DMS79 (cell line): Measurements from ENCODE around the gene CNTNAP2.

Experiments
- DNase-seq: peaks from one replicate; lab custom pipeline; 2025; lab: John Stamatoyannopoulos, UW

The CNTNAP2 gene

GRCh38 chr7:147400221-147400689 is 1283.7 kb downstream of the CNTNAP2 start:
- DNase-seq, result no peak

GRCh38 chr7:147400925-147401324 is 1284.3 kb downstream of the CNTNAP2 start:
- DNase-seq, result no peak

- DNase-seq, result no peak
These were observed 1289.0 kb downstream of the CNTNAP2 start for GRCh38 chr7:147405621-147406020.

GRCh38 chr7:147406521-147407135 is 1290.0 kb downstream of the CNTNAP2 start:
- peak; percentile 58 for DNase-seq

- DNase-seq, result no peak
These were observed 1294.5 kb downstream of the CNTNAP2 start for GRCh38 chr7:147411096-147411495.

- no peak for DNase-seq
These were observed 1295.5 kb downstream of the CNTNAP2 start for GRCh38 chr7:147412109-147412508.

- no peak for DNase-seq
These were observed 1296.4 kb downstream of the CNTNAP2 start for GRCh38 chr7:147412782-147413556.

- DNase-seq, result no peak
These were observed 1296.9 kb downstream of the CNTNAP2 start for GRCh38 chr7:147413557-147413870.

GRCh38 chr7:147415991-147416390 is 1299.4 kb downstream of the CNTNAP2 start:
- no peak for DNase-seq

GRCh38 chr7:147418966-147419365 is 1302.4 kb downstream of the CNTNAP2 start:
- no peak for DNase-seq

GRCh38 chr7:147423875-147424274 is 1307.3 kb downstream of the CNTNAP2 start:
- no peak for DNase-seq

- no peak for DNase-seq
These were observed 1311.5 kb downstream of the CNTNAP2 start for GRCh38 chr7:147428075-147428474.

GRCh38 chr7:147429961-147430360 is 1313.4 kb downstream of the CNTNAP2 start:
- no peak for DNase-seq

GRCh38 chr7:147432079-147432478 is 1315.5 kb downstream of the CNTNAP2 start:
- no peak for DNase-seq

- no peak for DNase-seq
These were observed 1316.0 kb downstream of the CNTNAP2 start for GRCh38 chr7:147432576-147432975.

GRCh38 chr7:147436718-147437117 is 1320.1 kb downstream of the CNTNAP2 start:
- DNase-seq, result no peak

- DNase-seq, result no peak
These were observed 1321.6 kb downstream of the CNTNAP2 start for GRCh38 chr7:147438216-147438615.

GRCh38 chr7:147443942-147444341 is 1327.3 kb downstream of the CNTNAP2 start:
- no peak for DNase-seq

- no peak for DNase-seq
These were observed 1336.2 kb downstream of the CNTNAP2 start for GRCh38 chr7:147452816-147453215.

- DNase-seq, result no peak
These were observed 1348.6 kb downstream of the CNTNAP2 start for GRCh38 chr7:147465223-147465622.

- no peak for DNase-seq
These were observed 1356.0 kb downstream of the CNTNAP2 start for GRCh38 chr7:147472556-147472955.

GRCh38 chr7:147474862-147475261 is 1358.3 kb downstream of the CNTNAP2 start:
- DNase-seq, result no peak

GRCh38 chr7:147477526-147477925 is 1360.9 kb downstream of the CNTNAP2 start:
- no peak for DNase-seq

GRCh38 chr7:147478796-147479195 is 1362.2 kb downstream of the CNTNAP2 start:
- DNase-seq, result no peak
